Tibial nerve (tissue), 4 donors: ENCODE measurements around the gene NRCAM.

Source experiments
- EP300 ChIP-seq, 2 donors: sonication (generic); formaldehyde crosslinking; IDR thresholded peaks; one replicate each; pipeline ENCODE4 v1.6.1; 2017; ENCODE audit warnings: antibody characterized with exemption in 2 of 2, mild to moderate bottlenecking in 1 of 2
- POLR2A ChIP-seq, 2 donors: fragments of 450-650 bp; IDR thresholded peaks; one replicate each; pipeline ENCODE4 v1.6.1; 2017; ENCODE audit warnings: antibody characterized with exemption in 2 of 2, mild to moderate bottlenecking in 2 of 2, moderate library complexity in 2 of 2
- TF ChIP-seq, protein P1 (sequence below), 5 experiments: fragments of 200-600 bp in 3 of 5; fragments of 450-650 bp in 2 of 5; sonication (generic) in 3 of 5; IDR thresholded peaks; one replicate each; pipeline ENCODE4 v1.5.1; 2016 to 2019; ENCODE audit warnings: antibody characterized with exemption in 5 of 5, mild to moderate bottlenecking in 3 of 5, moderate library complexity in 2 of 5

DNA sequence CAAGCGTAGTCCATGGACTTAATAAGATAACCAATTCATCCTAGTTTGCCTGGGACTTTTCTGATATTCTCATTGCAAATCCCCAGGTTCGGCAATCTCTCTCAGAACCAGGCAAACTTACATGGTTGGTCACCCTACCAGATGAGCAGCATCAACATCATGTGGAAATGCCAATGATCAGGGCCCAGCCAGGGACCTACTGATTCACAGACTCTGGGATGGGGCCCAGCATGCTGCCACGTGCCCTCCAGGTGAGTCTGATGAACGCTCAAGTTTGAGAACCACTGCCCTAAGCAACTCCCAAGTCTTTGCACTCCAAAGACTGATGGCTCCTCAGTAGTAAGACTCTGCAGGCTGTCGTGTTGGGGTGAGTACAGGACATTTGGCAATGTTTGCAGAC is 328.8 kb downstream of the NRCAM start:
- TF ChIP-seq, protein P1, sequence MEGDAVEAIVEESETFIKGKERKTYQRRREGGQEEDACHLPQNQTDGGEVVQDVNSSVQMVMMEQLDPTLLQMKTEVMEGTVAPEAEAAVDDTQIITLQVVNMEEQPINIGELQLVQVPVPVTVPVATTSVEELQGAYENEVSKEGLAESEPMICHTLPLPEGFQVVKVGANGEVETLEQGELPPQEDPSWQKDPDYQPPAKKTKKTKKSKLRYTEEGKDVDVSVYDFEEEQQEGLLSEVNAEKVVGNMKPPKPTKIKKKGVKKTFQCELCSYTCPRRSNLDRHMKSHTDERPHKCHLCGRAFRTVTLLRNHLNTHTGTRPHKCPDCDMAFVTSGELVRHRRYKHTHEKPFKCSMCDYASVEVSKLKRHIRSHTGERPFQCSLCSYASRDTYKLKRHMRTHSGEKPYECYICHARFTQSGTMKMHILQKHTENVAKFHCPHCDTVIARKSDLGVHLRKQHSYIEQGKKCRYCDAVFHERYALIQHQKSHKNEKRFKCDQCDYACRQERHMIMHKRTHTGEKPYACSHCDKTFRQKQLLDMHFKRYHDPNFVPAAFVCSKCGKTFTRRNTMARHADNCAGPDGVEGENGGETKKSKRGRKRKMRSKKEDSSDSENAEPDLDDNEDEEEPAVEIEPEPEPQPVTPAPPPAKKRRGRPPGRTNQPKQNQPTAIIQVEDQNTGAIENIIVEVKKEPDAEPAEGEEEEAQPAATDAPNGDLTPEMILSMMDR (IDR thresholded peaks at IDR 0.05) = no peak
- no peak for TF ChIP-seq EP300 (IDR thresholded peaks at IDR 0.05)
- no peak for TF ChIP-seq POLR2A (IDR thresholded peaks at IDR 0.05)
